Stimulated activated CD4-positive, alpha-beta T cell treated with anti-CD3 and anti-CD28 coated beads, Interleukin-1b, Interleukin-23, amount 100 ng/mL, for 48 hours (primary cell): ENCODE results near the gene MBNL2.

Source experiments
- DNase-seq: peaks from one replicate; pipeline ENCODE4 v3.0.0-alpha.2; 2020

MBNL2 gene

DNA sequence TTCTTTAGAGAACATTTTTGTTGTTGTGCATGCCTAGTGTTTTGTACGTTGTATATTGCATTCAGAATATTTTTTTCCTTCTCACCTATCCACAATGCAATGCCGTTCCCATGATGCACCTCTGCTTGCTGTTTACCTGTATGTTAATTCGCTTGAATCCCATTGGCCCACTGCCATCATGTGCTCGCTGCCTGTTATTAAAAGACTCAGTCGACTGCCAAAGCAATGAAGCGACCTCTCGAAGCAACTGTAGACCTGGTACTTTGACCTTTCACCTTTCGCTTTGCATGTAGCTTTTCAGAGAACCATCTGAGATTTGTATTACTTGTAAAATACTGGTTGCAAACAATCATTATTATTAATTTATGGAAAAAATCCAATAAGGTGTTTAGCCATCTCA lies 134.5 kb downstream of the MBNL2 start:
- DNase-seq, result no peak

DNA sequence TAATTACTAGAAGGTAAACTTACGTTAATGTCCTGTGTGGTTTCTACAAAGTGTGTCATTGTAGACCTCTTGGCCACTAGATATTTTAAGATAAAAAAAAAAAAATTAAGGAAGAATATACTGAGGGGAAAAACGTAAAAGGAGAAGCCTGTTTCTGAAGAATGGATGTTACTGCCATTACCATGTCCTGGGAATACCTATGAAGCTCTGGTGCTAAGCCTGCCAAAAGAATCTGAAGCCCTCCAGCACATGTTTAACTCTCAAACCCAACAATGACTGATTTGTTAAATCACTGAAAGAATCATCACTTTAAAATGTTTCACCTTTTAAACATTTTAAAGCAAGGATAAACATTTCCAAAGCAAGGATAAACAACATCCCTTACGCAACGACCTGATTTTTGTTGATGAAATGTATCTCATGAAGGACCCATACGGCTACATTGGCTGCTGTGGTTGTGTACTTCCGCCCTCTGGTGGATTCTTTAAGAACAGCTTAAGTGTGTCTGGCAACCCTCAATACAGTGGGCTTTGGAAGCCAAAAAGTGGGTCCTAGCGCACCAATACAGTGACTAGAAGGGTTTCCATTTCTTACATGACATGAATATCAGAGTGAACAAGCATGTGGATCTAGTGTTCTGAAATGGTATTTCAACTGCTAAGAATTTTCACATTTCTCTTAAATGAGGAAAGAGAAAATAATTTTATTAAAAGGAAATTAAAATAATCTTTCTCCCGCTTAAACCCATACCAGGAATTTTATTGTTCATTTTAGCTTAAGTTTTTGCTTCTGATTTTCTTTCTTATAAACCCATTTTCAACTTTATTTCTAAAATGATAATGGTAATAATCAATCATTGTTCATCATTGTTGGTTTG lies 137.3 kb downstream of the MBNL2 start:
- DNase-seq, result peak; percentile 40

DNA sequence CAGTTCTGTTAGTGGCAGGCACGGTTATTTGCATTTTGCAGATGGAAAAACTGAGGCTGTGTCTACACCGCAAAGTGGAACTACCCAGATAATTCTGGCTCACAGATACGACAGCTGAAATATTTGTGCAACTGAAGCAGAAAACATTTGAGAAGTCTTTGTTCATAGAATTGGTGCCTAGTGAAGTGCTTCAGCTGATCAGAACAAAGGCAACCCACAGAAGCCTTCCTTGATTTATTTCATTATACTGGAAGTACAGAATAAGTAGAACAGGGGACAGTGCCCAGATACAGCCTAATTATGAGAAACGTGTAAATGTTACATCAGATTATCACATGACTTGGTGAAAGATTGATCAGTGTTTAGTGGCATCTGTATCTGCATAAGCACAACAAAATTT lies 138.5 kb downstream of the MBNL2 start:
- no peak for DNase-seq

DNA sequence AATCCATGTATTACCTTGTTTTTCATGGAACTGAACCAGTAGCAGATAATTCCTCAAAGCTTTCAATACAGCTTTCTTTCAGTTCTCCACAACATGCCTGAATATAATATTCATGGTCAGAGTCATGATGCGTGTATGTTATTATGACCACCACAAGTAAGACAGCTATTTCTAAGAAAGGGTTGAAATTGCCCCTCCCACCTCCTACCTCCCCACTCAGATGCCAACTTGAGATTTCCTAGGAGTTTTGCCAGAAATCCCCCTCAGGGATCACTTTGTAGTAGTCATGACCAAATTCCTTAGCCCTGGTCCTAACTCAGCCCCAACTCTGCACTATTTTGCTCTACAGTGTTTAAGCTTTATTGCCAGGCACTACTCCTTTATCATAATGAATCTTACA lies 141.9 kb downstream of the MBNL2 start:
- DNase-seq, result no peak

DNA sequence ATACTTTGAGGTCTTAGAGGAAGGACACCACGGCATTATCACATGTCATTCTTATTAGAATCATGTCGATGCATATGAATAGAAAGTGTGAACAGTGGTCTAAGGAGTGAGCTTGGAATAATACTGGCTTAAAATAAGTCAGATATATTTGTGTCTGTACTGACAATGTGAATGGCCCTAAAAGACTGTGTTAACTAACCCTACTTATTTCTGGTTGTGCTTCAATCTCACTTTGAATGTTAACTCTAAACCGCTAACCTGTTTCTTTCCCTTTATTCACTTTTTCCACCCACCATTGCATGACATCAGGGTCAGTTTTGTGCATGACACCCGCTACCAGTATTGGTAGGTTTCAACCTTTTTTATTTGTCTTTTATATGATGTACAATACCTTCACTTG lies 142.7 kb downstream of the MBNL2 start:
- no peak for DNase-seq

DNA sequence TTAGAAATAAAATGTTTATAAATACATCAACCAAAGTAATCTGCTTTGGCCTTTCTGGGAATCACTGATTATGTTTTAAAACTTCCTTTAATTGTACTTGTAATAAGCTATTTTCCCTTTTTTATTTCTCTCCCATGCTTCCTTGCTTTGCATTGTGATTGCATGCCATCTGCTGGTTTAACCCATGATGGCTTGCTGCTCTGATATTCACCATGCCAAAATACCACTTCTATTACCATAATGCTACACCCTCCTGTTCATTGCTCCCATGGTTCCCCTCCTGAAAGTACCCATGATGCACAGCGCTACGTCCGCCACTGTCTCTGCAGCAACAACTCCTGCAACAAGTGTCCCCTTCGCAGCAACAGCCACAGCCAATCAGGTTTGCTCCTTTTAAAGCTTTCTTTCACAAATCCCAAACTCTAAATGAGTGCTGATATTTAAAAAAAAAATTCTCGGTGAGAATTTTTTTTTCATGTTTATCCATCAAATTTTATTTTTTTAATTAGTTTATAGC lies 144.1 kb downstream of the MBNL2 start:
- no peak for DNase-seq

DNA sequence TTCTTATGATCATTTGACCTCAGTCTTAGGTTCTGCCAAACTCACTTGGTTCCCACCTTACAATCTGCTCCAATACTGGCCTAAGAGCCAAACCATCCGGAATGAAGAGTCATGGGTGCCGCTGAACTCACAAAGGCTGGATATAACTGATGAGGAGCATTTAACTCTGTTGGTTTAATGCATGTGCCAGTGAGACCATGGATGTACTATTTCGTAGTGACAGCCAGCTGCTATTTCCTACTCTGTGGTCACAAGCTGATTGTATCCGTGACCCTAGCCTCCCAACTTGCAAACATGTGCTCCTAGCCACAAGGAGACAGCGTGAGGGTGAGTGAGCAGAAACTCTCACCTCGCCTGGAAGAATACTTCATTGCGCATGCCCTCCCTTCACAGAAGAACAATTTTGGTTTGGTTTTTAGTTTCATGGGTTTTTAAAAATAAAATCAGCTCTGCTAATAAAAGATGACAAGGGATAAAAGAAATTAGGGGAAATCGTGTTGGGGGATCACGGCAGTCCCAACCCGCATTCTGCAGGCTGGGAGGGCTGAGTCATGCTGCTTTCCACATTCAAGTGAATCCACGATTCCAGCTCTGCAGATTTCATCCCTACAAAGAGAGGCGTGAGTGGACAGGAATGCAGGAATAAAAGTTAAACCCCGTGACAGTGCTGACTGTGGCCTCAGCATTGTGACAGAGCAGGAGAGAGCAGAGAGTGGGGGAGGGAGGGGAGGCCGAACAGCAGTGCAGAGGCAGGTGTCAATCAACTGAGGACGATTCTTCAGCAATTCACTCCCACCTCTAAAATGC lies 145.1 kb downstream of the MBNL2 start:
- no peak for DNase-seq

DNA sequence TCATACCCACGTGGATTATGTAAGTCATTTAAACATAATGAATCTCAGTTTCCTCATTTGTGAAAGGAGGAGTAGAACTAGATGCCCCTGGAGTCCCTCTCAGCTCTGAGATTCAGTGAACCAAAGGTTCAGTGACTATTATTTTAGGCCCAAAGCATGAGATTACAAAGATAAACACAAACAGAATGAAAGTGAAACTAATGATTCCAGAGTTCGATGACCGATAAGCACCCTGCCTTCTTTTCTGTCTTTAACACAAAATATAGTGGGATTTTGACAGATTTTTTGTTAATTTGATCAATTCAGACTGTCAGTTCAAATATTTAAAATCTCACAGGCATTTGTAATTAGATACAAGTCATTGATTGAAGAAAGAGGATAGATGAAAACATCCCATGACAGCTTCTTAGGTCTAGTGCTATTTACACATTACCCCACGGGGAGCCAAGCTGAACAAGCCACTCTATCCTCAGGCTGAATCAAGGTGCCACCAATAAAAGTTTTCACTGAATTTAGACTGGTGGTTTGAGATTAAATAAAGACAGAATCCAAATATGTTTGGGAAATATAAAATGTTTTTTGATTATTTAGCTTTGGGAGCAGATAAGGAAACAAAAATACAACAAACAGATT lies 147.2 kb downstream of the MBNL2 start:
- no peak for DNase-seq

DNA sequence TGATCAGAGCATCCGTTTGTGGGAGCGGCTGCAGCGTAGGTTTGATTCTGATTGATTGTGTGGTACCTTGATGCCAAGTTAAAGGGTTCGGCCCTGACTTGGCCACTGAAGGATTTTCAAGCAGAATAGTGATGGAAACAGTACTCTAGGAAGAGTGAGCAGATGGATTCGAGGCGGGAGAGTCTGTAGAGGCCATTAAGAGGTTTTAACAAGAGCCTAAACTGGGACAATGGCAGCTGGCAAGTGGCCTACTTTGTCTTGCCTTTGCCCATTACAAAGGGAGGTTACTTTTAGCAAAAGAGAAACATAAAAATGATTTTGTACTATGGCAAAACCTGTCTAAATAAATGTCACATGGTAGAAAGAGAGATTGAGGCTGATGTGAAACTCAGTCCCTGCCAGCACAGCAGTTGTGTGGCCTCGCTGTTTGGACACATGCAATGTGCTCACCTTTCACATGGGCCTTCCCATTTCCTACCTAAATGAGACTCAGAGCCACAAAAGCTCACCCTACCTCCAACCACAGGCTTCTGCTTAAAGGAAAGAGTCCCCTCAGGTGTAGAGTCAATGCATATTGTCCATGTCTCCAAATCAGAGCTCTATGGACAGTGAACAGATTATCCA lies 149.5 kb downstream of the MBNL2 start:
- DNase-seq, result no peak

DNA sequence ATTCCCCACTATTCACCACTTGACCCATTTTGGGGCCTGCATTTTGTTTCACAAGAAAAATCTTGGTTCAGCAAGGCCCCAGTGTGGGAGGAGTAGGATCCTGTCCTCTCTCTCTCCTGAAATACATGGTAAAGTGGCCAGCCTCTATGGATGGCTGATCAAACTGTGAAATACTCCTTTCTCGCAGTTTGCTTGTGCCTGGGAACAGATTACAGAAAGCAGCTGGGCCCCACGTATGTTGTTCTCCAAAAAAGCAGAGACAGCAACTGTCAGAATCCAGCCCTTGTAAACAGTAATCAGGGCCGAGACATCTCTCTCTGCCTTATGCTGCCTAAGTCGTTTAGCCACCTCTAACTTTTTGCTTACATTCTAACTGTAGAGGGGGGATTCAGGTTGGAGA lies 150.8 kb downstream of the MBNL2 start:
- DNase-seq, result no peak

DNA sequence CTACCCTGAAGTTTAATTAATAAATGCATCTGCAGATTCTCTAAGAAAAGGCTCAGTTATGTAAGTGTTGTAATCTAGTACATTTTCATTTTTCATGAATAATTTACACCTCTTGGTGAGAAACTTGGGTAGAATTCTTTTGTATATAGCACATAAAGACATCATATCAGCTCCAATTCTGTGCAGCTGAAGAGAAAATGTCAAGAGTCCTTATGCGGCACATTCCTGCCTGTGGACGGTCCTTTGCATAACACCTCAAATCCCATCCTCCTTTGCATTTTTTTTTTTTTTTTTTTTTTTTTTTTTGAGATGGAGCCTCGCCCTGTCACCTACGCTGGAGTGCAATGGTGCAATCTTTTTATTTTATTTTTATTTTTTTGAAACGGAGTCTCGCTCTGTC lies 151.7 kb downstream of the MBNL2 start:
- DNase-seq, result no peak

DNA sequence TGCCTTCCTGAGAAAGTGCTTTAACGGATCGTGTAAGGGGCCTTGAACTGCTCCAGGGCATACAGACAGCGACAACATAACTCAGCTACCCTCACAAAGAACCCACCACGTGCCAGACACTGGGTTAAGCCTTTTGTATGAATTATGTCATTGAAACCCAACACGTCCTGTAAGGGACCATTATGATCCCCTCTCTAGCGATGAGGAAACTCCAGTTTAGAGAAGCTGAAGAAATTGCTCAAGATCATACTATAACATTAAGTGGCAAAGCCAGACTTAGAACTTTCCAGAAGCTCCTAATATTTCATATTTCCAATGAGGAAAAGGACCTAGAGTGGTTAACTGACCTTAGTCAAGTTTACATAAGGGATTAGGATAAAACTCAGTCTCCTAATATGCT lies 154.8 kb downstream of the MBNL2 start:
- no peak for DNase-seq

DNA sequence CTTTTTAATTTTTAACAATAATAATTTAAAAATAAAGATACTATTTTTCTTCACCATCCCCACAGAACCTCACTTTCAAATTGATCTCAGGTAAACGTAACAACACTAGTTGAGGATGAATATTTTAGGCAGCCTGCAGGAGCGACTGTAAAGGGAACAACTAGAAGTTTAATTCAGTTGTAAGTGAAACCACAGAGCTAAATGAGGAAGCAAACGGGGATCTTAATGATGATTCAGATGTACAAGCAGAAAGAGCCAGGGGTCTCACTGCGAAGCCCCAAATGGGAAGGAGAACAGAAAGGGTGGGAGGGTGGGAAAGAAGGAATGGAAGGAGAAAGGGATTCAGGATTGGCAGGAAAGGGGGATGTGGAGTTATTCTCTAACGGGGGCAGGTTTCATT lies 157.3 kb downstream of the MBNL2 start:
- no peak for DNase-seq

DNA sequence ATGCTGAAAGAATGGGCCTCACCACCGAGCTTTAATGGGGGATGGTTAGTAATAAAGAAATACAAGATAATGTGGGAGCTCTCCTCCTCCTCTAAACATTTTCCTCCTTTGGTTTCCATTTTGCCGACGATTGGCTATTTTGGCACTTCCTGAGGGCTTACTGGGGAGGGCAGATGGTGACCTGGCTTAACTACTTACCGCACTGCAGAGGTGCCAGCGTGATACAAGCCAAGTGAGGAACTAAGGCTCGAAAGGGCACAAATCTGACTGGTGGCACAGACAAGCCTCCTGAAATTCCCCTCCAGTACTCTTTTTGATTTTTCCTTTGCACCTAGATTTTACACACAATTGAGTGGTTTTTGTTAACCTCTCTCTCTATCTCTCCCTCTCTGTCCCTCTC lies 158.6 kb downstream of the MBNL2 start:
- no peak for DNase-seq

DNA sequence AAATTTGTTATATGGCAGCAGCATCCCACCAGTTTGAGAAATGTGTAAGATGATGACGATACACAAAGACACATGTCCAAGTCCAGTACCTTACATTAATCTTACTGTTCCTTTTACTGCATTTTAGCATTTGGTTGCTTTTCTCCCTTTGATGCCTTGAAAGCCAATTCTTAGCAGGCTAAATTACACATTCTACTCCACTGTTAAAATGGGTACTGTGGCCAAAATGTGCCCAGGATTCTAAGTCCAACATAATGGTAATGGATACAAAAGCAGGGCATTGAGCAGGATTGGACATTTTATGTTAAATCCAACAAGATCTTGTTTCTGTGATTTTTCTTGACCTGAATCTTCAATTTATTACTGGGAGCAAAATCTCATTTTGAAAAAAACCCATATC lies 159.1 kb downstream of the MBNL2 start:
- no peak for DNase-seq

DNA sequence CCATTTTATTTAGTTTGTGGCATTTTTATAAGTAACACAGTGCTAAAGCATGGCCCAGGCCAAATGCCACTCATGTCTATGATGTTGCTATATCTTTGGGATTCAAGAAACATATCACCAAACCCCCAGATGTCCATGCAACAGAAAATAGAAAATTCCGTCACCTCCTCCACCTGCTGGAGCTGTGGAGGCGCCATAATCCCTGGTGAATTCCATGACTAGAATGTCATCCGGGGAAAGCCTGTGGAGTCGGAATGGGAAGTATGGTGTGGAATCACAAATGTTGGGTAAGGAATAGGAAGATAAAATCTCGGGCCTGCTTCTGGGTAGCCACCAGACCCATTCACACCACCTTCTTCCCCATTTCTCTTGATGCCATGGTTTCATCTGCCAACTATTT lies 160.1 kb downstream of the MBNL2 start:
- no peak for DNase-seq

DNA sequence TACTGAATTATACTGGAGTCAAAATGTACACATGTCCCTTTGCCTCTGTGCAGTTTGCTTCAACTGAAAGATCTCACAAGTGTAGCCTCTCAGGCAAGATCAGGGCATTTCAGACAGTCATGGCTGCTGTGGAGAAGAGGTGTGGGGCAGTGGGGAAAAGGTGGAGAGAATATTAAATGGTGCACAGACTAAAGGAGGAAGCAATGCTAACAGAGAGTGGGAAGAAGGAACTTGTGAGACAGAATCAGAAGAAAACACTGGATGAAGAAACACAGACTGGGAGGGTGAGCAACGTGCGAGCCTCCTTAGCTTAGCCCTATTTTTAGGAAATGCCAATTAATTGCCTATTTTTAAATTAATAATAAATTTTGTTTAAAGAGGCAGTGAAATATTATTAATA lies 162.2 kb downstream of the MBNL2 start:
- DNase-seq, result no peak

DNA sequence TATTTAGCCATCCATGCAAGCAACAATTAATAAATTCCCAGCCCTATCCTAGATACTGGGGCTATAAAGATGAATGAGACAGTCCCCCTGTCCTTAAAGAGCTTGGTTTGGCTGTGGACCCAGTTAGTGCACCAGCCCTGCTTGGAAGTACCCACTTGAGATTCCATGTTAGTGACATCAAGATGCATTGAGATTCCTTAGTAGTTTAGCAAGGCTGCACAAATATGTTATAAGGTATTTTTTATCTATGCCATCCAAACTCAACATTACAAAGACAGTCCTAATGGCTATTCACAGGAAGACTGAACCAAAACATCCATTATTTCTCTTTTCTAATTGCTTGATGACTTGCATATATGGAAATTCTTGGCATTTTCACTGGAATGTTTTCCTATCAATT lies 163.0 kb downstream of the MBNL2 start:
- DNase-seq, result no peak

DNA sequence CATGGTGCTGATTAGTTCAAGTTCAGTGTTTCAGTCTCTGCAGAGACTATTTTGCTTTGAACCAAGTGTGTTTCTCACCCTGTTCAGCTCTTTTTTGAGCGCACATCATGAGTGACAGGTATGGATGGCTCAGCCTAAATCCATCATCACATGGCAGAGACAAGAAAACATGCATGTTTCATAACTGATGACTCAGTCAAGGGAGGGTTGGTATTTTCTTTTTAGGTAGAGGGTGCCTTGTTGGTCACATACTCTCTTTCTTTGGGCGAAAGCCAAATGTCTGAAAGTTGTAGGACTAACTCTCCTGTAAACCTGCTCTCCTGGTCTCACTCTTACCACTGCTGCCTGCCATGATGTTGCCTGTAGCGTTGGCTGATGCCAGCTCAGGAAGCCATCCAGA lies 163.7 kb downstream of the MBNL2 start:
- no peak for DNase-seq

DNA sequence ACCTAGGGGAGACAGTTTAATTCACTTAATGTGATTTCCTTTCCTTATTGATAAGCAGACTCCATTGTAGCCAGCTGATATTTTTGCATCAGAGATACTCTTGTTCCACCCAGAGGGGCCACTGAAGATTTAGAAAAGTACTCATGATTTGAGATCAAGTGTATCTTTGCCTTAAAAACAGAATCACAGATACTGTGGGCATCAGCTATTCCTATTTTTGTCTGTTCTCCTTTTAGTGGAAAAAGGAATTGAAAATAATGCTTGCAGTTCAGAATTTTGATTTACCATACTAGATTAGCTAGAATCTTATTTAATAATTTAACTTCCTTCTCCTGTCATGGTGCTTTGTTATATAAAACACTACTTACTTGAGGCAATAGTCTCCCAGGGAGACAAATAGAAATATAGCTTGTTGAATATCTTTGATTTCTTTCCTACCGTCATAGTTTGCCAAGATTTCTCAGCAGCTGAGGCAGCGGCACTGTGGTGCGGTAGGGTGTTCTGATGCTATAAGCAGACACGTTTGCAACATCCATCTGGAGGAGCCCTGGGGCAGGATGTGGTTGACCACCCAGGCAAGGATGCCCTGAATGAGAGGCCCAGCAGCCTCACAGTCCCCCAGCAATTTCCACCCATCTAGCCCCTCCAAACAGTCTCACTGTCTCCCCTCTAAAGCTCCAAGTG lies 164.8 kb downstream of the MBNL2 start:
- no peak for DNase-seq

DNA sequence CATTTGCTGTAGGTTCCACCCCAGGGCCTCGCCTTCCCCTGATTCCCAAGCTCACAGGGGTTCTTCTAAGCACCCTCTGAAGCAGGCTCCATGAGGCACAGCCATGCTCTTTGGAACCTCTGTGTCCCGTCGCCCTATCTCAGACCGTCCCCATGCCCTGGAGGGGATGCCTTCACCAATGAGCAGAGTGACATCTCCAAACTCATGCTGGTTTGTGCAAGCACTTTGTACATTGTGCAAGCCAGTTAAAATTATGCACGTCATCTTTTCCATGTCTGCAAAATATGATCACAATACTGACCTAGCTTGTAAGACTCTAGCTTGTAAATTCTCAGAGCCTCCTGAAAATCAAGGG lies 165.3 kb downstream of the MBNL2 start:
- DNase-seq, result no peak

DNA sequence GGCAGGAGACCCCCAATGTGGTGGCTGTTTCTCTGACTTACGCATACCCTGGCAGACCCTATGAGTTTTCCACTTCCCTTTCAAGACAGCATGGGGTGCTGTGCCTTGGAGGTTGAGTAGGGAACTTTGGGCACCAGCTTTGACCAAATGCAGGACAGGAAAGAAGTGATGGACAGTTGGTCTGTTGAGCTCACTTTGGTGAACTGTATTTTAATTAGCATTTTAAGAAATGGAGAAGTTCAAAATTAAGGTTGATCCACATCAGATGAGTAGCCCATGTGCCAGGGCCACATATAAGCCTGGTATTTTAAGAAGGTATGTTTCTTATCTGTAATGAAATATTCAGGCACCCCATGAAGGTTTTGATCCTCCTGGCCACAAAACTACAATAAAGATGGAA lies 165.8 kb downstream of the MBNL2 start:
- no peak for DNase-seq

DNA sequence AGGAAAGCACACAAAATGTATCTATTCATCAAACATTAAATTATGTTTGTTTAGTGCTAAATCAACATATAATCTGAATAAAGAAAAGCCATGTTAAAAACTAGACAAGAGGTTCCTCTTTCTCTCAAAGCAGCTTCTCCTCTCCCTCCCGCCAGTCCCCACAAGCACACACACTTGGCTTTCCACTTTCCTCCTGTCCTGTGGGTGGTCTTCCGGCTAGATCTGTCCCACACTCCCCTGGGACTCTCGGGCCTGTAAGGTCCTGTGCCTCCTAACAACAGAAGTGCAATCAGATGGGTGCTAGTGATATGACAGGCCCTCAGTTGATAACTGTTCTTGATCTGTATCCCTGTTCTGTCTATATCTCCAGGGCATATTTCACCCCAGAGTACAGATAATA lies 166.2 kb downstream of the MBNL2 start:
- no peak for DNase-seq
